ENCODE results near the gene MAGEA1.
"Not testable (repeated sequence)": the region's sequence is repeated elsewhere in the genome, so short reads cannot be mapped to it uniquely, and the experiment has no call there.

DNA sequence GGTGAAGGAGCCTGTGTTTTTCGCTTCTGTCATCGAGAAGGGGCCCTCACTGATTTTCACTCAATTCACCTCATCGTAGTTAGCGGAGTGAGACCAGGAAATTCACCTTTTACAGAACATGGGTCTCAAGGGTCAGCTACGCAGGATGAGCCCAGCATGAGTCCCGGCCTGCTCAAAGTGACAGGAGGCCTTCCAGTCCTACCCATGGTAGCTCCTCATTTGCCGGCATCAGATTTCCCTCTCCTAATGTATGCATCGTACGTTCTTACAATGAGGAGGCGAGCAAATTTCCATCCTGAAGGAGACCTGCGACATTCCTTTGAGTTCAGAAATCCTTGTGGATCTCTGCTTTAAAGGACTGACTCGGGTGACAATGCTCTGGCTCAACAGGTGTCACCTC is 46.2 kb upstream of the MAGEA1 start:
- TF ChIP-seq POLR2A (IDR thresholded peaks at IDR 0.05): not testable (repeated sequence)
- TF ChIP-seq, protein P1, sequence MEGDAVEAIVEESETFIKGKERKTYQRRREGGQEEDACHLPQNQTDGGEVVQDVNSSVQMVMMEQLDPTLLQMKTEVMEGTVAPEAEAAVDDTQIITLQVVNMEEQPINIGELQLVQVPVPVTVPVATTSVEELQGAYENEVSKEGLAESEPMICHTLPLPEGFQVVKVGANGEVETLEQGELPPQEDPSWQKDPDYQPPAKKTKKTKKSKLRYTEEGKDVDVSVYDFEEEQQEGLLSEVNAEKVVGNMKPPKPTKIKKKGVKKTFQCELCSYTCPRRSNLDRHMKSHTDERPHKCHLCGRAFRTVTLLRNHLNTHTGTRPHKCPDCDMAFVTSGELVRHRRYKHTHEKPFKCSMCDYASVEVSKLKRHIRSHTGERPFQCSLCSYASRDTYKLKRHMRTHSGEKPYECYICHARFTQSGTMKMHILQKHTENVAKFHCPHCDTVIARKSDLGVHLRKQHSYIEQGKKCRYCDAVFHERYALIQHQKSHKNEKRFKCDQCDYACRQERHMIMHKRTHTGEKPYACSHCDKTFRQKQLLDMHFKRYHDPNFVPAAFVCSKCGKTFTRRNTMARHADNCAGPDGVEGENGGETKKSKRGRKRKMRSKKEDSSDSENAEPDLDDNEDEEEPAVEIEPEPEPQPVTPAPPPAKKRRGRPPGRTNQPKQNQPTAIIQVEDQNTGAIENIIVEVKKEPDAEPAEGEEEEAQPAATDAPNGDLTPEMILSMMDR (IDR thresholded peaks at IDR 0.05): not testable (repeated sequence)

Data from lower leg skin (tissue), 3 donors.